Coronary artery (tissue), 2 donors: ENCODE results near the gene NDUFB2.
"Not testable (repeated sequence)": the region's sequence is repeated elsewhere in the genome, so short reads cannot be mapped to it uniquely, and the experiment has no call there.

Experiments used
- DNase-seq: peaks from one replicate; pipeline ENCODE4 v3.0.0-alpha.2; 2017; ENCODE audit warnings: low spot score
- H3K27ac ChIP-seq, 2 donors: fragments of 200-600 bp; sonication (generic); one replicate each; pipeline ENCODE4 v1.5.1; 2016 to 2019
- H3K4me3 ChIP-seq: fragments of 200-600 bp; sonication (generic); 2 replicates; pipeline ENCODE4 v1.5.1; 2016; ENCODE audit warnings: mild to moderate bottlenecking, moderate library complexity
- CTCF ChIP-seq: fragments of 200-600 bp; sonication (generic); IDR thresholded peaks from one replicate; pipeline ENCODE4 v1.5.1; 2019; ENCODE audit warnings: antibody characterized with exemption

The NDUFB2 gene

DNA sequence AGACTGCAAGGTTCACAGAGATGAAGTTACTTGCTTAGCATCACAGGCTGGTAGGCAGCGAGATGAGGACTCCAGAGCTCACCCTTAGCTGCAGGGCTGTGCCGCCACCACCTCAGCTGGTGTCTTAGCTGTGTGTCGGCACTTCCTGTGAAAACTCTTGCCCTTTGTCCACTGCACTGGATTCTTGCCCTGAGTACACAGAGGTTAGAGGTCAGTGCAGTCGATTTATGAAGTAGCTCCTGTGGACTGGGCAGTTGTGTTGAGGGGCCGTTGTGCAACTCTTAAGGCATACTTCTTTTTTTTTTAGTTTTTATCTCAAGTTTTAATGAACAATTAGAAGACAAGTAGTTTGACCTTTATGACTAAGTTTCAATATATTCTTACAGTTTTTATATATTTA, 10.6 kb downstream of the NDUFB2 start:
- H3K4me3 ChIP-seq: no peak overlapping the region
- H3K27ac ChIP-seq: no peak overlapping the region
- TF ChIP-seq CTCF: no peak
- no peak for DNase-seq

- H3K27ac ChIP-seq, DNase-seq, H3K4me3 ChIP-seq: not testable (repeated sequence)
Observed at GRCh38 chr7:140708764-140709163, 12.3 kb downstream of the NDUFB2 start.

DNA sequence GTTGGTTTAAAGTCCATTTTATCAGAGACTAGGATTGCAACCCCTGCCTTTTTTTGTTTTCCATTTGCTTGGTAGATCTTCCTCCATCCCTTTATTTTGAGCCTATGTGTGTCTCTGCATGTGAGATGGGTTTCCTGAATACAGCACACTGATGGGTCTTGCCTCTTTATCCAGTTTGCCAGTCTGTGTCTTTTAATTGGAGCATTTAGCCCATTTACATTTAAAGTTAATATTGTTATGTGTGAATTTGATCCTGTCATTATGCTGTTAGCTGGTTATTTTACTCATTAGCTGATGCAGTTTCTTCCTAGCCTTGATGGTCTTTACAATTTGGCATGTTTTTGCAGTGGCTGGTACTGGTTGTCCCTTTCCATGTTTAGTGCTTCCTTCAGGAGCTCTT, 15.9 kb downstream of the NDUFB2 start:
- DNase-seq, H3K4me3 ChIP-seq, H3K27ac ChIP-seq: not testable (repeated sequence)

GRCh38 chr7:140714331-140715040, 18.0 kb downstream of the NDUFB2 start:
- no peak for DNase-seq
- Histone ChIP-seq H3K4me3 (no peak overlapping the region), H3K27ac (no peak overlapping the region)
- TF ChIP-seq CTCF: no peak

DNA sequence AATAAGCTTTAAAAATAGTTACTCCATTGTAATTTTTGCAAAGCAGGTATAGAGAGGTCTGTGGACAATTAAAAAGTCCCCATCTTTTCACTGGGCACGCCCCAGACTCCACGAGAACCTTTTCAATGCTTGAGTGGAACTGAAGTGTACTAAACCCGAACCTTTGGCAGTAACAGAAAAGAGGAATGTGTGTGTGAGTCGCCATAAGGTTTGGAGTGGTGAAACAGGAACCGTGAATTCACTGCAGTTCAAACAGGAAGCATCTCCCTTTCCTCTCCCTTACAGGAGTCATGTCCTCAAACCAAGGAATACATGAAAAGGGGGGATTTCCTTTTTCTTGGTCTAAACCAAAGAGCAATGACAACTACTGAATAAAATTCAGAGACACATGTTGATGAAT, 23.2 kb downstream of the NDUFB2 start:
- no peak for TF ChIP-seq CTCF
- Histone ChIP-seq H3K27ac (no peak overlapping the region), H3K4me3 (no peak overlapping the region)
- DNase-seq: no peak

- Histone ChIP-seq H3K4me3 (no peak overlapping the region), H3K27ac (no peak overlapping the region)
- DNase-seq: no peak
- no peak for TF ChIP-seq CTCF
Observed at GRCh38 chr7:140722254-140722653, 25.7 kb downstream of the NDUFB2 start.

DNA sequence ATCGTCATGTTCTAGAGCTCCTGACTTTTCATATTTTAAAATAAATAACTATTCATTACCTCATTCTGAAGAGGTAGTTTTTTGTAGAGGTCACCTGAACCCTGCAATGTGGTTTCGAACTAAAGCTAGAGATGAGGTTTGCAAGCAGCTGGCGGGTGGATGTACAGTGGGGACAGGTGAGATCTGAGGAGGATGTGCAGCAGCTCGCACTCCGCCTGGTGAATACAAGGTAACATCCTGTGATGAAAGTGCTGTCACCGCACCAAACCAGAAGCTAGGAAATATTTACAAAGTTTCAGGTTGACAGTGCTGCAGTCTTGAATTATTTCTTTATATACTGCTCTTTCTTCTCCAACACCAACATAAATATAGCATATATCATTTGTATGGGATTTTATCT, 26.5 kb downstream of the NDUFB2 start:
- no peak overlapping the region for H3K4me3 ChIP-seq
- H3K27ac ChIP-seq: no peak overlapping the region
- no peak for TF ChIP-seq CTCF
- no peak for DNase-seq

DNA sequence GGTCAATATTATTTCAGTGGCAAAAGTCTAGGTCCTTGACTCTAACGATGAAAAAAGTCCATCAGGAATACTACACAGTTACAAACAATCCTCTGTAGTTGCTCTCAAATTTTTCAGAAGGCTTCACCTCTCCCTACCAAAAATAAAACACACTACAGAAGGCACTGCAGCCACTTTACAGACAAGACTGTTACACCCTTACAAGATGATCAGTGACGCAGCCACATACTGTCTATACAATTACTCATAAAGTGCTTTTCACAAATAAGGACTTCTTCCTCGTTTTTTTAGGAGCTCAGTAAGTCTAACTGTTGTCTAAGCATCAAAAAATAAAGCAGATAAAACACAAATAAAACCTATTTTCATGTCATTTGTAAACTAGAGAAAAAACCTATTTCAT, 27.1 kb downstream of the NDUFB2 start:
- no peak overlapping the region for H3K4me3 ChIP-seq
- no peak overlapping the region for H3K27ac ChIP-seq
- DNase-seq: no peak
- no peak for TF ChIP-seq CTCF
